IPS DF 6.9 (cell line): ENCODE data around the gene SINHCAF.
"Not testable (repeated sequence)": the region's sequence is repeated elsewhere in the genome, so short reads cannot be mapped to it uniquely, and the experiment has no call there.

Experiments used
- DNase-seq: peaks from one replicate; pipeline ENCODE4 v3.0.0-alpha.2; 2013; ENCODE audit warnings: low read depth, low spot score
- H3K27ac ChIP-seq: one replicate; pipeline ENCODE4 v1.5.1; 2013; ENCODE audit warnings: low read length, control low read depth
- H3K27me3 ChIP-seq: 2 replicates; pipeline ENCODE4 v1.6.1; 2013; ENCODE audit warnings: mild to moderate bottlenecking, low read length; ENCODE audit not compliant: control insufficient read depth, insufficient read depth
- H3K36me3 ChIP-seq: 2 replicates; pipeline ENCODE4 v1.6.1; 2013; ENCODE audit warnings: low read length; ENCODE audit not compliant: control insufficient read depth, insufficient read depth
- H3K4me1 ChIP-seq: 2 replicates; pipeline ENCODE4 v1.6.1; 2013; ENCODE audit warnings: low read length; ENCODE audit not compliant: control insufficient read depth, insufficient read depth
- H3K4me3 ChIP-seq: 2 replicates; pipeline ENCODE4 v1.5.1; 2013; ENCODE audit warnings: mild to moderate bottlenecking, low read length
- H3K9me3 ChIP-seq: 2 replicates; pipeline ENCODE4 v1.6.1; 2013; ENCODE audit warnings: low read length, inconsistent platforms; ENCODE audit not compliant: control insufficient read depth, insufficient read depth
- whole genome bisulfite sequencing: extraction: QIAGEN DNeasy Blood & Tissue Kit; methylation state at CpG from one replicate; pipeline ENCODE4 v1.1.7; 2013; ENCODE audit warnings: mixed read lengths, missing lambda C conversion rate; ENCODE audit not compliant: insufficient read length, insufficient coverage; 5-methylcytosine and 5-hydroxymethylcytosine counted together

SINHCAF gene

GRCh38 chr12:31325877-31326631, at the start of gene SINHCAF:
Gene SINHCAF (minus strand): TSS chr12:31326150. CDS start chr12:31298204, 27,946 bp downstream.
- Histone ChIP-seq H3K36me3 (no peaks in the 10 kb centered on the region; the same call in 1 of the 2 replicates), H3K4me1 (0 out of 2 replicates have a peak, but pooled peaks cover 2% of the 10 kb centered on the region), H3K4me3 (peak within 1 kb of the TSS; percentile 88), H3K9me3 (no peaks in the 10 kb centered on the region), H3K27me3 (no peaks in the 10 kb centered on the region), H3K27ac (no peak within 1 kb of the TSS)
- peak; percentile 95 for DNase-seq
- WGBS, result no CpG with 5 or more reads among the region's 55 CpGs

DNA sequence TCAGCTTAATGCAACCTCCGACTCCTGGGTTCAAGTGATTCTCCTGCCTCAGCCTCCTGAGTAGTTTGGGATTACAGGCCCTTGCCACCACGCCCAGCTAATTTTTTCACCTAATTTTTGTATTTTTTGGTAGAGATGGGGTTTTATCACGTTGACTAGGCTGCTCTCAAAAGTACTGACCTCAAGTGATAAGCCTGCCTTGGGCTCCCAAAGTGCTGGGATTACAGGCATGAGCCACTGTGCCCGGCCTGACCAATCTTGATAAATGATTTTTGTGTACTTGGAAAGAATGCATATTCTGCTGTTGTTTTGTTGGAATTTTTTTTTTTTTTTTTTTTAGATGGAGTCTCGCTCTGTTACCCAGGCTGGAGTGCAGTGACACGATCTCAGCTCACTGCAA, 49.5 kb upstream of the SINHCAF start:
- WGBS, result no CpG with 5 or more reads among the region's 6 CpGs
- not testable (repeated sequence) for H3K4me3 ChIP-seq, H3K27ac ChIP-seq

GRCh38 chr12:31371256-31371620, 45.3 kb upstream of the SINHCAF start:
- H3K27ac ChIP-seq, result no peak overlapping the region
- no peaks in the 10 kb centered on the region for H3K36me3 ChIP-seq
- H3K9me3 ChIP-seq, result no peaks in the 10 kb centered on the region
- DNase-seq, result no peak
- peaks cover 5% of the 10 kb centered on the region; the same call in 1 of the 2 replicates for H3K4me1 ChIP-seq
- H3K4me3 ChIP-seq, result peak overlapping the region; percentile 4; the same call in 1 of the 2 replicates
- H3K27me3 ChIP-seq, result no peaks in the 10 kb centered on the region
- no CpG with 5 or more reads among the region's 2 CpGs for WGBS

More for the DNA sequence above, 49.5 kb upstream of the SINHCAF start:
- not testable (repeated sequence) for H3K27me3 ChIP-seq, DNase-seq, H3K9me3 ChIP-seq, H3K4me1 ChIP-seq, H3K36me3 ChIP-seq

GRCh38 chr12:31370531-31371255, 44.7 kb upstream of the SINHCAF start:
- no peaks in the 10 kb centered on the region for H3K9me3 ChIP-seq
- peaks cover 5% of the 10 kb centered on the region; the same call in 1 of the 2 replicates for H3K4me1 ChIP-seq
- H3K27ac ChIP-seq, result peak overlapping the region; percentile 51
- DNase-seq, result no peak
- H3K27me3 ChIP-seq, result no peaks in the 10 kb centered on the region
- WGBS, result no CpG with 5 or more reads among the region's 10 CpGs
- H3K36me3 ChIP-seq, result no peaks in the 10 kb centered on the region
- H3K4me3 ChIP-seq, result peak overlapping the region; percentile 4; the same call in 1 of the 2 replicates

GRCh38 chr12:31369712-31370521, 44.0 kb upstream of the SINHCAF start:
- H3K4me3 ChIP-seq, result no peak overlapping the region
- H3K9me3 ChIP-seq, result no peaks in the 10 kb centered on the region
- DNase-seq, result no peak
- WGBS, result no CpG with 5 or more reads among the region's 21 CpGs
- H3K27me3 ChIP-seq, result no peaks in the 10 kb centered on the region
- peak overlapping the region; percentile 51 for H3K27ac ChIP-seq
- H3K36me3 ChIP-seq, result no peaks in the 10 kb centered on the region
- H3K4me1 ChIP-seq, result peaks cover 5% of the 10 kb centered on the region; the same call in 1 of the 2 replicates

- peaks cover 6% of the 10 kb centered on the region; the same call in 1 of the 2 replicates for H3K4me1 ChIP-seq
- H3K36me3 ChIP-seq, result no peaks in the 10 kb centered on the region
- no peak for DNase-seq
- H3K27me3 ChIP-seq, result no peaks in the 10 kb centered on the region
- no peaks in the 10 kb centered on the region for H3K9me3 ChIP-seq
- no peak overlapping the region for H3K27ac ChIP-seq
- H3K4me3 ChIP-seq, result no peak overlapping the region
- WGBS, result no CpG with 5 or more reads among the region's 8 CpGs
These were observed 42.9 kb upstream of the SINHCAF start for GRCh38 chr12:31368666-31369361.

DNA sequence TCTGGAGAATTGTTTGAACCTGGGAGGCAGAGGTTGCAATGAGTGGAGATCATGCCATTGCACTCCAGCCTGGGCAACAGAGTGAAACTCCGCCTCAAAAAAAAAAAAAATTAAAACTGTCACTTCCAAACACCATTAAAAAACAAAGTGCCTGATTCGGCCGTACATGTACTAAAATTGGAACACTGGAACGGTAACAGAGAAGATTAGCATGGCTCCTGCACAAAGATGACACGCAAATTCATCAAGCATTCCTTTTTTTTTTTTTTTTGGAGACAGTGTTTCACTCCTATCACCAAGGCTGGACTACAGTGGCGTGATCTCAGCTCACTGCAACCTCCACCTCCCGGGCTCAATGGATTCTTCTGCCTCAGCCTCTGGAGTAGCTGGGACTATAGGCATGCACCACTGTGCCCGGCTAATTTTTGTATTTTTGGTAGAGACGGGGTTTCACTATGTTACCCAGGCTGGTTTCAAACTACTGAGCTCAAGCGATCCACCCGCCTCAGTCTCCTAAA, 40.2 kb upstream of the SINHCAF start:
- Histone ChIP-seq H3K4me3 (no peak overlapping the region), H3K4me1 (peaks cover 14% of the 10 kb centered on the region; the same call in 1 of the 2 replicates), H3K27ac (no peak overlapping the region), H3K9me3 (no peaks in the 10 kb centered on the region), H3K36me3 (no peaks in the 10 kb centered on the region), H3K27me3 (no peaks in the 10 kb centered on the region)
- no CpG with 5 or more reads among the region's 11 CpGs for WGBS
- DNase-seq, result no peak

- no peak overlapping the region for H3K4me3 ChIP-seq
- DNase-seq, result no peak
- no peaks in the 10 kb centered on the region for H3K27me3 ChIP-seq
- no peak overlapping the region for H3K27ac ChIP-seq
- H3K4me1 ChIP-seq, result peaks cover 9% of the 10 kb centered on the region; the same call in 1 of the 2 replicates
- H3K9me3 ChIP-seq, result no peaks in the 10 kb centered on the region
- no CpG with 5 or more reads among the region's 2 CpGs for WGBS
- H3K36me3 ChIP-seq, result no peaks in the 10 kb centered on the region
These were observed 37.9 kb upstream of the SINHCAF start for GRCh38 chr12:31363831-31364230.

DNA sequence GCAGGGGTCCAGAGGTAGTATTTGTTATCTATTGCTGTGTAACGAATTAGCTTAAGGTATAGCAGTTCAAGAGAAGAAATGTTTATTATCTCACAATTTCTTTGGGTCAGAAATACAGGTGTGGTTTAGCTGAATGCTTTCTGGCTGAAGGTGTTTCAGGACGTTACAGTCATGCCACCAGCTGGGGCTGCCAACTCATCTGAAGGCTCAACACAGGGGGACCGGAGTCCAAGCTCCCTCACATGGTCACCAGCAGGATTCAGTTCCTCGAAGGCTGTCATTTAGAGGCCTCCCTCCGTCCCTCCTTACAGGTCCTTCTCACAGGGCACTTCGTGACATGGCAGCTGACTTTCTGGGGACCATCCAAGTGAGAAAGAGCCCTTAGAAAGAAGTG, 37.5 kb upstream of the SINHCAF start:
- Histone ChIP-seq H3K27me3 (no peaks in the 10 kb centered on the region), H3K36me3 (no peaks in the 10 kb centered on the region), H3K27ac (no peak overlapping the region), H3K9me3 (no peaks in the 10 kb centered on the region), H3K4me3 (no peak overlapping the region), H3K4me1 (peaks cover 9% of the 10 kb centered on the region; the same call in 1 of the 2 replicates)
- DNase-seq, result no peak
- WGBS, result no CpG with 5 or more reads among the region's 6 CpGs
